NCI-H446 treated with DMSO at 0.1 percent for 48 hours (cell line): ENCODE data around the gene ZCCHC2.

Source experiments
- DNase-seq: peaks from one replicate; lab custom pipeline; 2025; lab: John Stamatoyannopoulos, UW

The ZCCHC2 gene

DNA sequence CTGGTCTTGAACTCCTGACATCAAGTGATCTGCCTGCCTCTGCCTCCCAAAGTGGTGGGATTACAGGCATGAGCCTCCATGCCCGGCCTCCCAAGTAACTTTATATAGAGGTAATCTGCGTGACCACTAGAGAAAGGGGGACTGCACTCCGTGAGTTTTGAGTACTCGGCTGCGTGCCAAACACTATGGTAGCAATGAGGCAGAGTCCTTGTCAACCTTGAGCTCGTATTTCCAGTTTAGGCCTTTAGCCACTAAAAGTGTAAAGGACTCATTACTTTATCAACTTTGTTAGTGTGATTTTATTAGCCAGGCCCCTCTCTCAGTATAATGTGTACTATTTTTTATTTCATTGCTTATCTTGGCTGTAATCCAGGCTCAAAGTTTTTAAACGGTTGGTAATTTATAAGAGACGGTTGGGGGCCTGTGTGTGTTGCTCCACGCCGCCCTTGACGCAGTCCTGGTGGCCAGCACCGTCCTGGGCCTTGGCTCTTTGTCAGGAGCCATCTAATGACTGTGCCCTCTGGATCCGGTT, 56.2 kb downstream of the ZCCHC2 start:
- DNase-seq: no peak

DNA sequence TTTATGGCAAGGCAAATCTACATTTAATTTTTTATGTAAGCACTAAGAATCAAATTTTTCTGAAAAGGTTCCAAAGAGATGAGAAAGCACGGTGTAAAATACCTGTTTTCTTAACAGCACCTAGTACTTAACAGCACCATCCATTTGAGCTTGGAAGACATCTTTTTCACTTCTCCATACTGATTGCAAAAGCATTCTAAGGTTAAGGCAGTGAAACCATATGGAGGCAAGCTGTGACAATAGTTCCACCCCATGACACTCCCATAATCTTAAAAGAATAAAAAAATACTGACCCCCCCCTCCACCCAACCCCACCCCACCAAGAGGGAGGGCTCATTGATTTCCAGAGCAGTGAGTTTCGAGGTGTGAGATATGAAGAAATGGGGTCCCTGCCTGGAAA, 60.6 kb downstream of the ZCCHC2 start:
- no peak for DNase-seq

DNA sequence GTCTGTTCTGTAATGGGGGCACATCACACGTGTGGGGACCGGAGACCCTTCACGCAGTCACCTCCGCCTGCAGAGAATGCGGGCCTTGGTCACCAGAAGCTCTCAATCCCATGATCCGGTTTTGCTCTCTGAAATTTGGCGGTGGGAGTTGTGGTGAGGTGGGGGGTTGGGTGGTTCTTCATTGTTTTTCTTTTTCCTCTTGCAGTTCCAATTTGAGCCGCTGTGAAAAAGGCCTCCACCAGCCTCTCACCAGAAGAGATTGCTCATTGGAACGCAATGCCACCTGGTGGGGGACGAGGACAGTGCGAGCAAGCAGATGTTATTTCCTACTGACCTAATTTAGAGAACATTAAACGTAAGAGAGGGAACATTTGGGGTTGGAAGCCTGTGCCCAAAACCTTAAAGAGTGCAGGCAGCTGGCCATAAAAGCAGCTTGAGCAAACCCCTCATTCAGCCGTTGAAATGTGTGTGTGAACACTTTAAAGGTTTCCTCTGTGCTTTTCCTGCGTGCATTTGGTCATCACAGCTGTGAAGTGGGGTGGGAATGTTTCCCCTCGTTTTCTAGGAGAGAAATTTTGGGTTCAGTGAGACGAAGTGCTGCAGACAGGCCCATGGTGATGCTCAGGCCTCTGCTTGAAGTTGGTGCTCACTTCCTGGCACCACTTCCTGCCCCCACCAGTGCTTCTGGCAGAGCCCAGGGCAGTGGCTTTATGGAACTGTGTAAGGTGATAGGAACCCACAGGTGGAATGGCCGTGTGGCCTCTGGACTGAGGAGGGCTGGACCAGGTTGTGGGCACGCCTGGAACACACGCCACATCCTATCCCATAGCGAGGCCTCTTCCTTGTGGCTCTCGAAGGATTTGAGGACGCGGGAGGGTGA, 61.7 kb downstream of the ZCCHC2 start:
- peak; percentile 69 for DNase-seq

- no peak for DNase-seq
Measured at GRCh38 chr18:62585274-62586150, 62.7 kb downstream of the ZCCHC2 start.

- DNase-seq: peak; percentile 11
Measured at GRCh38 chr18:62586151-62586774, 63.4 kb downstream of the ZCCHC2 start.

- no peak for DNase-seq
Measured at GRCh38 chr18:62586781-62587487, 64.1 kb downstream of the ZCCHC2 start.

GRCh38 chr18:62587689-62588088, 64.9 kb downstream of the ZCCHC2 start:
- no peak for DNase-seq

DNA sequence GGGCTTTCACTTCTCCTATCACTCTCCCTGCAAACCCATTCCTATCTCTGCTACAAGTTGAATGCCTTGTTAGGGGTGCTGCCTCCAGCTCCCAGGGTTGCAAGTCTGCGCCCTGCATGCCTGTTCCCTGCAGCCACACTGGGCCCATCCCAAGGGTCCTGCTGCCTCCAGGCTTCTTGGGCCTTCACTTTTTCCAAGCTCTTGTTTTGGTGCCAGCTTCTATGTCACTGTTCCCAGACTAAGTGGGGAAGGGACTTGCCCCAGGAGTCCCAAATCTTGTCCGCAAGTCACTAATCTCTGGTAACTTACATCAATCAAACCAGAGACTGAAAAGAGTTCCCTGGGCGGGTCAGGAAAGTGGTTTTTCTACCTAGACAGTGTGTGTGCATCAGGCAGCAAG, 65.4 kb downstream of the ZCCHC2 start:
- no peak for DNase-seq

DNA sequence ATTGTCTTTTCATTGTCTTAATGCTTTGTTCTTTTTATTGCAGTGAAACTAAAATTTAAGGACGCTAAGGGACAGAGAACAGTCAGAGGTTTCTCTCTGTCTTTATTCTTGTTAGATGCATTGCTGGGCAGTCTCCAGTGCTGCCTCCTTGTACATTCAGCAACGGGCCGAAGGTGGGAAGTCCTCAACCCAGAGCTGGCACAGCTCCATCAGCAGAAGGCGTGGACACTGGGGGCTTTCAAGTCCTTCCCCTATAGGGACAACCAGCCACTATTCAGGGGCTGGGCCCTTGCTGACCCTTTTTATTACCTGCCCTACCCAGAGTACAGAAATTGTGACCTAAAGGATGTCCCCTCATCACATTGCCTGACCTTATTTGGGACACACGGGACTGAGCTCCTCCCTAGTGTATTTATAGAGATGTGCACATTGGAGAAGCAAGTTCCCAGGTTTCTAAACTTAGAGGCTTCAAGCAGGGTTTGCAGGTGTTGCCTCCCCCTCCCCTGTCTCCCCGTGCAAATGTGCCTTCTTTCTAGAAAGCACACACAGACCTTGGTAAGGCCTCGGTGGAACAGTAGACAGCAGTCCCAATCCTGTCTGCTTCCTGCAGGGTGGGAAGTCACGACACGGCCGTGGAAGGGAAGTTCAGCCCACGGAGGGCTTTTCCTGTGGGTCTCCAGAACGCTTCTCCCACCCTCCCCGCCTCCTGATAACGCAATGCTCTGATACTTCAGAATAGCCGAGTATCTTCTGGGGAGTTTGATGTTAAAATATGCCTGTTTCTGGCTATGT, 68.2 kb downstream of the ZCCHC2 start:
- DNase-seq: no peak

- no peak for DNase-seq
Measured at GRCh38 chr18:62596145-62597005, 73.5 kb downstream of the ZCCHC2 start.

DNA sequence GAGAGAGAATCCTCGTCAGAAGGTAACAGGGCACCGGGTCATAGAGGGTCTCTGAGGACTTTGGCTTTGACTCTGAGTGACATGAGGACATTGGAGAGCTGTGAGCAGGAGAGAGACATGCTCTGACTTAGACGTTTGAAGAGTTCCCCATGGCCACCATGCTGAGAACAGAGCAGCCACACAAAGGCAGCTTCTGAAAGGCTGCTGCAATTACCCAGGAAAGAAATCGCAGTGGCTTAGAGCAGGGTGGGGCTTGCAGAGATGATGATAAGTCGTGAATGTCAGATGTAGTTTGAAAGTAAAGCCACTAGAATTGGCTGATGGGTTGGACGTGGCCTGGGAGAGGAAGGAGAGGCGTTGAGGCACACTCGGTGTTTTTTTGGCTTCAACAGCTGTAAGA, 79.0 kb downstream of the ZCCHC2 start:
- no peak for DNase-seq

DNA sequence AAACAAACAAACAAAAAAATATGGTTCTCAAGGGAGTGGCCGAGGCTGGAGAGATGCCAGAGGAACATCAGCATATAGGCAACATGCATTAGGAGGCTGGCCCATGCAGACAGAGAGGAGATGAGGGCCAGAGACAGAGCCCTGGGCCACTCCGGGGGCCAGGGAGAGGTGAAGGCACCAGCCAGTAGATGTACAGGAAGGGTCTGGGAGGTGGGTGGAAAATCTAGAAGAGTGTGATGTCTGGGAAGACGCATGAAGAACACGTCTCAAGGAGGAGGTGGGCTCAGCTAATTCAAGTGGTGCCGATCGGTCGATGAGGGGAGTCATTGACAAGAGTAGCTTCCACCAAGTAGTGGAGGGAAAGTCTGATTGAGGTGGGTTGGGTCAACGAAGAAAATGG, 79.9 kb downstream of the ZCCHC2 start:
- no peak for DNase-seq

GRCh38 chr18:62603211-62603610, 80.4 kb downstream of the ZCCHC2 start:
- no peak for DNase-seq

DNA sequence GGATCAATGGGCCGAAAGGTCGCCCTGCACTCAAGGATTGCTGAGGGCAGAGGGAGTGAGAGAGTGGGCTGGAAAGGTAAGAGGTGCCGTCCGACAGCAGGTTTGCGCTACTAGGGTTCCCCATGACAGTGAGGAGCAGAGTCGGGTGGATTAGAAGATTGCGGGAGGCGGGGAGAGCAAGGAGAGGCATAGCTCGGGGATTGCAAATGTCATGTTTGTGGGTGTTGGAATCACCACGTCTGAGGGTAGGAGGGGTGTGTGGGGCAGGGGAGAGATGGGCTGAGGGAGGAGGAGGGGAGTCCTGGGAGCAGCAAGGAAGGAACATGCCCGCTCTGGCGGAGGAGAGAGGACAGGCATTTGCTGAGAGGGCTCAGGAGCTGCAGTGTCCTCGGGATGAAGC, 81.2 kb downstream of the ZCCHC2 start:
- no peak for DNase-seq

GRCh38 chr18:62605685-62606084, 82.9 kb downstream of the ZCCHC2 start:
- no peak for DNase-seq

DNA sequence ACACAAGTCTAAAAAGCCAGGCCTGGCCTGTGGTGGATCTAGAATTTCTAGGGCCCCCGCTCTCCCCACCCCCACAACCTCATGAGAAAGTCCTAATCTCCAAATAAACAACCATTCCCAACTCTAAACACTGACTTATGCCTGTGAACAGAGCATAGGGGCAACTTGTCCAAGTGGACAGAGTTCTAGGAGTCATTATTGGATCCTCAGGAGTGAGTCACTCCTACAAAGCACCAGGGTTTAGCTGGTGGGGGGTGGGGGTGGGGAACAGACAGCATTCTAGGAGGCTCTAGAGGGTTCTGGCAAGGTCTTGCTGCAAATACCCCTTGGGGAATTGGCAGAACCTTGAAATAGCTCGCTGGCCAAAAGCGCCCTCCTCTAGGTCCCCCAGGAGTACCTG, 83.3 kb downstream of the ZCCHC2 start:
- no peak for DNase-seq

DNA sequence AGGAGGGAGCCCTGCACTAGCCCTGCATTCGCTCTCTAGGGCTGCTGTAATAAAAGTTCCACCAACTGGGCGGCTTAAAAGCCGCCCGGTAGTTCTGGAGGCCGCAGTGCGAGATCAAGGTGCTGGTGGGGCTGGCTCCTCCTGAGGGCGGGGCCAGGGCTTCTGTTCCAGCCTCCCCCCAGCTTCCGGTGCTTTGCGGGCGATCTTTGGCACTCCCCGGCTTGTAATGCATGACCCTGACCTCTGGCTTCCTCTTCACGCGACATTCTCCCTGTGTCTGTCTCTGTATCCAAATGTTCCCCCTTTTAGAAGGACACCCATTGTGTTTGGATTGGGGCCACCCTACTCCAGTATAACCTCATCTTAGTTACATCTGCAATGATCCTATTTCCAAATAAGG, 84.5 kb downstream of the ZCCHC2 start:
- no peak for DNase-seq

GRCh38 chr18:62607708-62608428, 85.0 kb downstream of the ZCCHC2 start:
- DNase-seq: no peak

DNA sequence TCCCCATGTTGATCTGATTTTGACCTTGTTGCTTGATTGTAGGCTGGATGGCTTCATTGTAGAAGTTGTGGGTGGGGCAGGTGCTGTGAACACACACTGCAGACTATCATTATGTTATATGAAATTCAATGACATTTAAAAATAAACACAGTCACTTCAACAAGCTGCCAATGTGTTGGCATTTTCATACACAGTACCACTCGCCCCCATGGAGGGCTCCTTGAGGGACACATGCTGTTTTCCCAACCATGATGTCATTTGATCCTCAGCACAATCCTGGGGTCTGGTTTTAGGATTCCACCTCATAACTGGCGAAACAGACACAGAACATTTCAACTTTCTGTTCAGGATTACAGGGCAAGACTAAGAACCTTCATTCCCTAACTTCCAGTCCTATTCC, 86.9 kb downstream of the ZCCHC2 start:
- DNase-seq: no peak
